Measurements from ENCODE around the gene BBS2. TPM values are rescaled to one million over a fixed set of nuclear protein-coding genes. Genes with fewer than 3 reads are reported as not detected.

The BBS2 gene
- total RNA-seq (10 to 100 TPM; 29.1 to 70.3 (median 52.8) TPM), polyA plus RNA-seq (10 to 100 TPM; 22.9 to 52.5 (median 33.3) TPM)
- long read RNA-seq, donor 1, partial matches to known transcripts, result 0 of 2 reads
- long read RNA-seq, donor 1, other reads (novel, unspliced or antisense), result 0 of 2 reads
- long read RNA-seq, donor 2, partial matches to known transcripts, result 0 of 1 reads
- long read RNA-seq, donor 2, other reads (novel, unspliced or antisense), result 0 of 1 reads

- Histone ChIP-seq H3K9me3 (no peaks in the 10 kb centered on the region), H3K27me3 (replicated peaks in 1 of 7) (no peaks in the 10 kb centered on the region), H3K4me1 (peaks cover 13 to 58% (median 37%) of the 10 kb centered on the region in 6 donors), H3K36me3 (no peaks in the 10 kb centered on the region), H3K27ac (peak within 1 kb of the TSS; percentile 83 to 95 (median 88)), H3K4me3 (peak within 1 kb of the TSS; percentile 64 to 100 (median 94))
- peak; percentile 97 for DNase-seq
- intact Hi-C loops (cut with DNase I; ENCODE audit: low total_unique reads), result loop anchor here (5.0 to 10.0 kb wide), 2 partner anchors 85 to 183 kb away; partner anchors contain the start of gene MT2A
- TF ChIP-seq POLR2A (IDR thresholded peaks at IDR 0.05), result peak in 1 of 3 donors; percentile 65
- peak in 6 of 11 experiments; percentile 16 to 43 (median 20) for TF ChIP-seq CTCF (IDR thresholded peaks at IDR 0.05 in 8 of 11, conservative IDR thresholded peaks at IDR 0.05 in 3 of 11)
- peak; percentile 93 to 96 (median 95) for TF ChIP-seq POLR2AphosphoS5 (IDR thresholded peaks at IDR 0.05)
- 0 to 1% (median 0%) methylated on average over 40 to 65 of the region's 65 CpGs for WGBS, 5 donors
Measured at GRCh38 chr16:56519459-56520250, at the start of gene BBS2. TSS of gene BBS2 (minus strand) at chr16:56520024. CDS start at chr16:56519862, 162 bp downstream.

GRCh38 chr16:56564793-56565477, 45.1 kb upstream of the BBS2 start, which contains the start of gene MT4:
TSS of gene MT4 (plus strand) at chr16:56565073. CDS start at chr16:56565129, 56 bp downstream.
- WGBS, 5 donors, result 83 to 93% (median 86%) methylated on average over 9 to 12 of the region's 12 CpGs
- peaks cover 0 to 5% (median 0%) of the 10 kb centered on the region in 7 donors for H3K27me3 ChIP-seq (replicated peaks in 1 of 7)
- DNase-seq, result no peak
- no peaks in the 10 kb centered on the region for H3K4me1 ChIP-seq
- H3K27ac ChIP-seq, result no peak within 1 kb of the TSS
- H3K4me3 ChIP-seq, result no peak within 1 kb of the TSS
- no peak for TF ChIP-seq CTCF (IDR thresholded peaks at IDR 0.05 in 8 of 11, conservative IDR thresholded peaks at IDR 0.05 in 3 of 11)
- no peak for TF ChIP-seq POLR2AphosphoS5 (IDR thresholded peaks at IDR 0.05)
- TF ChIP-seq POLR2A (IDR thresholded peaks at IDR 0.05), result no peak
- no peaks in the 10 kb centered on the region for H3K9me3 ChIP-seq
- intact Hi-C loops (cut with DNase I; ENCODE audit: low total_unique reads), result no loop called here
- H3K36me3 ChIP-seq, result no peaks in the 10 kb centered on the region

GRCh38 chr16:56561126-56561525, 41.3 kb upstream of the BBS2 start:
- H3K9me3 ChIP-seq, result no peaks in the 10 kb centered on the region
- WGBS, 5 donors, result 74 to 91% (median 84%) methylated on average over 1 of the region's 1 CpG
- H3K27me3 ChIP-seq (replicated peaks in 1 of 7), result peaks cover 0 to 17% (median 0%) of the 10 kb centered on the region in 7 donors
- no peak overlapping the region for H3K27ac ChIP-seq
- DNase-seq, result no peak
- intact Hi-C loops (cut with DNase I; ENCODE audit: low total_unique reads), result no loop called here
- H3K36me3 ChIP-seq, result no peaks in the 10 kb centered on the region
- no peak overlapping the region for H3K4me3 ChIP-seq
- TF ChIP-seq CTCF (IDR thresholded peaks at IDR 0.05 in 8 of 11, conservative IDR thresholded peaks at IDR 0.05 in 3 of 11) (no peak), POLR2A (IDR thresholded peaks at IDR 0.05) (no peak), POLR2AphosphoS5 (IDR thresholded peaks at IDR 0.05) (no peak)
- H3K4me1 ChIP-seq, result no peaks in the 10 kb centered on the region
